Omental fat pad (tissue), 4 donors: ENCODE measurements around the gene TAL1. TPM values are rescaled to one million over a fixed set of nuclear protein-coding genes. Genes with fewer than 3 reads are reported as not detected.
"Not testable (repeated sequence)": the region's sequence is repeated elsewhere in the genome, so short reads cannot be mapped to it uniquely, and the experiment has no call there.

Experiments used
- ATAC-seq: fragments of 150-250 bp; one replicate; pipeline ENCODE4 v1.9.1; 2016; ENCODE audit warnings: mild to moderate bottlenecking, moderate library complexity; ENCODE audit not compliant: low FRiP score
- DNase-seq: peaks from one replicate; pipeline ENCODE4 v3.0.0-alpha.2; 2019; ENCODE audit warnings: low spot score
- total RNA-seq, 4 donors: library from RNA; depleted of rRNA; stranded (reverse); fragments of >200 nt; gene quantifications; one replicate each; pipeline ENCODE4 v1.1.0, GENCODE V29; 2016
- TF ChIP-seq, protein P1 (sequence below), 3 donors: fragments of 450-650 bp; IDR thresholded peaks; one replicate each; pipeline ENCODE4 v1.5.1; 2016 to 2017; ENCODE audit warnings: antibody characterized with exemption in 3 of 3, mild to moderate bottlenecking in 3 of 3, moderate library complexity in 2 of 3

TAL1 gene
- total RNA-seq, 4 donors from 2014 or later = 2.4 to 21.1 (median 5.1) TPM

DNA sequence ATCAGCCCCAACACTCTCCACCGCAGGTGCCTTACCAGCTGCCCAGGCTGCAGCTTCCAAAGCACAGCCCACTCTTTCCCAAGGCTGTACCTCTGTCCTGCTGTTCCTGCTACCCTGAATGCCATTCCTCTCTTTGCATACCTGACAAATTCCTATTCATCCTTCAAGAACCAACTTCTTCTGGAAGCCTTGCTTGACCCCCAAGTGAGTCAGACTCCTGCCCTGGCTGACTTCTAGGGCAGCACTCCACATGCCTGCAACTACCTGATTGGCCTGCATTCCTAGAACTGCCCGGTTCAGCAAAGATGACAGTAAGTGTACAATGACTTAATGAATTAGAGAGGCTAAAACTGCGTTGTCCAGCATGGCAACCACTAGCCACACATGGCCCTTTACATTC lies 21.4 kb downstream of the TAL1 start:
- DNase-seq (no peak), ATAC-seq (no peak)
- TF ChIP-seq, protein P1, sequence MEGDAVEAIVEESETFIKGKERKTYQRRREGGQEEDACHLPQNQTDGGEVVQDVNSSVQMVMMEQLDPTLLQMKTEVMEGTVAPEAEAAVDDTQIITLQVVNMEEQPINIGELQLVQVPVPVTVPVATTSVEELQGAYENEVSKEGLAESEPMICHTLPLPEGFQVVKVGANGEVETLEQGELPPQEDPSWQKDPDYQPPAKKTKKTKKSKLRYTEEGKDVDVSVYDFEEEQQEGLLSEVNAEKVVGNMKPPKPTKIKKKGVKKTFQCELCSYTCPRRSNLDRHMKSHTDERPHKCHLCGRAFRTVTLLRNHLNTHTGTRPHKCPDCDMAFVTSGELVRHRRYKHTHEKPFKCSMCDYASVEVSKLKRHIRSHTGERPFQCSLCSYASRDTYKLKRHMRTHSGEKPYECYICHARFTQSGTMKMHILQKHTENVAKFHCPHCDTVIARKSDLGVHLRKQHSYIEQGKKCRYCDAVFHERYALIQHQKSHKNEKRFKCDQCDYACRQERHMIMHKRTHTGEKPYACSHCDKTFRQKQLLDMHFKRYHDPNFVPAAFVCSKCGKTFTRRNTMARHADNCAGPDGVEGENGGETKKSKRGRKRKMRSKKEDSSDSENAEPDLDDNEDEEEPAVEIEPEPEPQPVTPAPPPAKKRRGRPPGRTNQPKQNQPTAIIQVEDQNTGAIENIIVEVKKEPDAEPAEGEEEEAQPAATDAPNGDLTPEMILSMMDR (IDR thresholded peaks at IDR 0.05) = no peak

DNA sequence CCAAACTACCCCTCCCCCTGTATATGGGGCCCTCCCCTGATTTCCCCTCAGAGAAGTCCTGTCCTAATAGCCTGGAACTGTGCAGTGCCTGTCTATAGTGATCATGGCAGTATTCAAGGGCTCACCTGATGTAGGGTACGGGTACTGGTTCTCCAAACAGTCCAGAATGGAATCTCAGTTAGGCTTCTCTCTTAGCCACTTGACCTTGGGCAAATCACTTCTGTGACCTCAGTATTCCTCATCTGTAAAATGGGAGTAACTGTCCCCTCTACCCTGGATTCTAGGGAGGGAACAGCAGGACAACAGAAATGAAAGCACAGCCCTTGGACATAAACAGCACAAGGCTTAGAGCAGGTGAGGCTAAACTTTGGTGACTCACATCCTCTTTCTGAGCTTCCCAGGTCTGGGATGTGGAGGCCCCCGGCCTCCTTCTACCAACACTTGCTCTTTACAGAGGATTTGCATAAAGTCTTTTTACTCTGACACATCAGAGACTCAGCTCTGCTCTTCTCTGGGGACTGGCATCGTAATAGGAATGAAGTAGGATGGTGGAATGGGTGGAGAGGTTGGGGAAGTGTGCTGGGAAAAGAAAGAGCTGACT lies 22.2 kb downstream of the TAL1 start:
- no peak for DNase-seq
- no peak for ATAC-seq
- TF ChIP-seq, protein P1 (IDR thresholded peaks at IDR 0.05) = no peak

DNA sequence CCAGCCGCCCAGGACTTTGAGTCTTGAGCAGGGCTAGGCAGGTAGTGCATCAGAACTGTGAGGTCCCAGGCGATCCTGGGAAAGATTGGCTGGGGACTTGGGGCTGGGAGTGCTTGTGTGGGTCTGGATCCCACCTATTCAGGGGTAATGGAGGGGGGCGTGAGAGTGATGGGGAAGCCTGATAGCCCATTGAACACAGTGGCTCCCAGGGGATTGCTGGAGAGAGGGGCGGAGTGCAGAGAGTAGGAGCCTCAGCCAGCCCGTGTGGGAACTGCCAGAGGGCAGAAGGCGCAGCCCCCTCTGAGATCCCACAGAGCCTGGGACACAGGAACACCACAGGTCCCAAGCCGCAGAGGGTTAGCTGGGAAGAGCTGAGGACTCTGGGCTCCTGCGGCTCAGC lies 22.9 kb downstream of the TAL1 start:
- no peak for ATAC-seq
- DNase-seq = no peak
- TF ChIP-seq, protein P1 (IDR thresholded peaks at IDR 0.05) = no peak

DNA sequence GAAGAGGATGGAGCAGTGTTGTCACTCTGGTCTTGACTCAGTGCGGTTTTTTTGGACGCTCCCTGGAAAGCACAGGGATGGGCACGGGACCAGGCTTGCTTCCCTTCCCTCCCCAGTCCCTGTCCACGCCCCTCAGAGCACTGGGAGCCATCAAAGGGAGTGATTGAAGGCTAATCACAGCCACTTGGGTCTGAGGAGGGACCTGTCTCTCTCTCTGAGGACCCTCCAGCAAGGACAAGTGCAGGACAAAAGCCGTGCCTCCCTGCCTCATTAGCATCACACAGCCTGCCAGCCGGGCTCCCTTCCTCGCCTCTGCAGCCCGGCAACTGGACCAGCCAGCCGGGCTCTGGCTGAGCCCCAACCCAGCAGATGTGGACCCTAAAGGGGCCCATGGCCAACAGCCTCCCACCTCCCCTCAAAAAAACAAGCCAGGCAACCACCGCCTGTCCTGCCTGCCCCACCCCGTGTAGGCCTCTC lies 23.6 kb downstream of the TAL1 start:
- DNase-seq (no peak), ATAC-seq (no peak)

DNA sequence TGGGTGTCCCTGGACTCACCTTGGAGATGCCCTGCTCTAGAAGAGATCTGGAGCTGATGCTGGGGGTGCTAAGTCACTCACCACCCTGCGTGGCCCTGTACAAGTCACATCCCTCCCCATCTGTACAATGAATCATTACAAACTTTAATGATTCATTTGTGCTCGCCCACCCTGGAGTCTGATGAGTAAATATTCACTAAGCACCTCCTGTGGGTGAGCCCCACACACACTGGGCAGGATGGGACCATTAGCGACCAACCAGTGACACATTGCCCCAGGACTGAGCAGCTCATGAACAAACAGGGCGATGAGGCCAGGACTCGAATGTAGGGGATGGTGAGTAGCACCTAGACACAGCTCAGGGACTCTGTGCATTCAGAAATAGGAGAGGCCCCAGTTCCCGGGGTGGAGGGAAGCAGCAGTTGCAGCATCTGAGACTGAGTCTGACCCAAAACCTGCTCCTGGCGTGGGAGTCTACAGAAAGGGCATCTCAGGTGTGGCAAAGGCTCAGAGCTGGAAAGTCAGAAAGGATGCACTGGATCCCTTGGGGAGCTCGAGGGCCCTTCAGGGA lies 24.1 kb downstream of the TAL1 start:
- ATAC-seq (no peak), DNase-seq (no peak)
- TF ChIP-seq, protein P1 (IDR thresholded peaks at IDR 0.05) = no peak

More for the DNA sequence above, 23.6 kb downstream of the TAL1 start:
- TF ChIP-seq, protein P1 (IDR thresholded peaks at IDR 0.05) = no peak

DNA sequence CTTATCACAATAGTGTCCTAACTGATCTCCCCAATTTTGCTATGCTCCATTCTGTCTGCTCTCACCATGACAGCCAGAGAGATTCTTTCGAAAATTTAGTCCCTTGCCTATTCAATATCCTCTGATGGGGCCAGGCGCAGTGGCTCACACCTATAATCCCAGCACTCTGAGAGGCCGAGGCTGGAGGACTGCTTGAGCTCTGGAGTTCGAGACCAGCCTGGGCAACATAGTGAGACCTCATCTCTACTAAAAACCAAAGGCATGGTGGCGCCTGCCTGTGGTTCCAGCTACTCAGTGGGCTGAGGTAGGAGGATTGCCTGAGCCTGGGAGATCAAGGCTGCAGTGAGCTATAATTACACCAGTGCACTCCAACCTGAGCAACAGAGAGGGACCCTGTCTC lies 26.1 kb downstream of the TAL1 start:
- DNase-seq = no peak
- TF ChIP-seq, protein P1 (IDR thresholded peaks at IDR 0.05) = no peak
- ATAC-seq = no peak

DNA sequence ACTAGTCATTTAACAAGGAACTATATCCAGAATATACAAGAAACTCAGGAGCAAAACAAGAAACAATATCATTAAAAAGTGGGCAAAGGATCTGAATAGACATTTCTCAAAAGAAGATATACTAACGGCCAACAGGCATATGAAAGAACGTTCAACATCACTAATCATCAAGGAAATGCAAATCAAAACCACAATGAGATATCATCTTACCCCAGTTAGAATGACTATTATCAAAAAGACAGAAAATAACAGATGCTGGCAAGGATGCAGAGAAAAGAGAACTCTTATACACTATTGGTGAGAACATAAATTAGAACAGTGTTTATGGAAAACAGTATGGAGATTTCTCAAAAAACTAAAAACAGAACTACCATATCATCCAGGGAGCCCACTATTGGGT lies 28.5 kb downstream of the TAL1 start:
- DNase-seq, ATAC-seq: not testable (repeated sequence)
